MG63 (cell line): ENCODE measurements around the gene VENTX. TPM values are rescaled to one million over a fixed set of nuclear protein-coding genes. Genes with fewer than 3 reads are reported as not detected.
"Not testable (repeated sequence)": the region's sequence is repeated elsewhere in the genome, so short reads cannot be mapped to it uniquely, and the experiment has no call there.

Experiments used
- DNase-seq: peaks from one replicate; pipeline ENCODE4 v3.0.0-alpha.2; 2020
- H3K27me3 ChIP-seq: fragments of 250-450 bp; sonication (Bioruptor Pico); 2 replicates; pipeline ENCODE4 v1.5.1; 2020; ENCODE audit warnings: mild to moderate bottlenecking, moderate library complexity
- H3K36me3 ChIP-seq: fragments of 250-450 bp; sonication (Bioruptor Pico); 2 replicates; pipeline ENCODE4 v1.5.1; 2020; ENCODE audit warnings: mild to moderate bottlenecking, moderate library complexity
- H3K4me3 ChIP-seq: fragments of 250-450 bp; sonication (Bioruptor Pico); 2 replicates; pipeline ENCODE4 v1.5.1; 2020; ENCODE audit warnings: mild to moderate bottlenecking, moderate library complexity
- H3K9me3 ChIP-seq: fragments of 250-450 bp; sonication (Bioruptor Pico); 2 replicates; pipeline ENCODE4 v1.5.1; 2020; ENCODE audit warnings: mild to moderate bottlenecking, moderate library complexity
- total RNA-seq: library from RNA; depleted of rRNA; stranded (reverse); fragments of >200 nt; shearing (Covaris generic); gene quantifications from 2 replicates; pipeline ENCODE4 v1.2.3, GENCODE V29; 2014; ENCODE audit warnings: low replicate concordance

VENTX gene
- total RNA-seq, 1 experiment from 2014 or later, result not detected

- H3K27me3 ChIP-seq, result no peaks in the 10 kb centered on the region
- no peak overlapping the region for H3K4me3 ChIP-seq
- no peaks in the 10 kb centered on the region for H3K9me3 ChIP-seq
- no peak for DNase-seq
- H3K36me3 ChIP-seq, result no peaks in the 10 kb centered on the region
Measured at GRCh38 chr10:133255323-133255722, 17.7 kb downstream of the VENTX start.

GRCh38 chr10:133257489-133258065 is 19.9 kb downstream of the VENTX start:
- Histone ChIP-seq H3K27me3 (no peaks in the 10 kb centered on the region), H3K9me3 (no peaks in the 10 kb centered on the region), H3K4me3 (peak overlapping the region; percentile 12; the same call in 1 of the 2 replicates), H3K36me3 (no peaks in the 10 kb centered on the region)
- DNase-seq, result peak; percentile 75

- Histone ChIP-seq H3K27me3 (no peaks in the 10 kb centered on the region), H3K9me3 (no peaks in the 10 kb centered on the region), H3K4me3 (no peak overlapping the region), H3K36me3 (no peaks in the 10 kb centered on the region)
- peak; percentile 70 for DNase-seq
Measured at GRCh38 chr10:133258066-133258817, 20.6 kb downstream of the VENTX start.

- Histone ChIP-seq H3K36me3 (no peaks in the 10 kb centered on the region), H3K4me3 (no peak overlapping the region)
Measured at GRCh38 chr10:133258818-133259601, 21.4 kb downstream of the VENTX start.

GRCh38 chr10:133259602-133259989 is 21.9 kb downstream of the VENTX start:
- Histone ChIP-seq H3K4me3 (no peak overlapping the region), H3K36me3 (no peaks in the 10 kb centered on the region)
- DNase-seq, result peak; percentile 17

More at GRCh38 chr10:133258818-133259601, 21.4 kb downstream of the VENTX start:
- H3K27me3 ChIP-seq, result no peaks in the 10 kb centered on the region
- no peaks in the 10 kb centered on the region for H3K9me3 ChIP-seq
- peak; percentile 98 for DNase-seq

GRCh38 chr10:133260895-133261725 is 23.5 kb downstream of the VENTX start:
- H3K36me3 ChIP-seq, result no peaks in the 10 kb centered on the region
- no peaks in the 10 kb centered on the region for H3K9me3 ChIP-seq
- peak; percentile 62 for DNase-seq
- H3K27me3 ChIP-seq, result no peaks in the 10 kb centered on the region
- H3K4me3 ChIP-seq, result peak overlapping the region; percentile 51

More at GRCh38 chr10:133259602-133259989, 21.9 kb downstream of the VENTX start:
- no peaks in the 10 kb centered on the region for H3K9me3 ChIP-seq
- H3K27me3 ChIP-seq, result no peaks in the 10 kb centered on the region

GRCh38 chr10:133261726-133262325 is 24.2 kb downstream of the VENTX start:
- Histone ChIP-seq H3K4me3 (peak overlapping the region; percentile 51), H3K9me3 (no peaks in the 10 kb centered on the region), H3K36me3 (no peaks in the 10 kb centered on the region), H3K27me3 (no peaks in the 10 kb centered on the region)
- peak; percentile 79 for DNase-seq

- Histone ChIP-seq H3K9me3 (no peaks in the 10 kb centered on the region), H3K27me3 (no peaks in the 10 kb centered on the region), H3K4me3 (no peak overlapping the region), H3K36me3 (no peaks in the 10 kb centered on the region)
- DNase-seq, result no peak
Measured at GRCh38 chr10:133262696-133263095, 25.0 kb downstream of the VENTX start.

- Histone ChIP-seq H3K9me3 (no peaks in the 10 kb centered on the region), H3K36me3 (no peaks in the 10 kb centered on the region), H3K4me3 (no peak overlapping the region), H3K27me3 (no peaks in the 10 kb centered on the region)
- DNase-seq, result no peak
Measured at GRCh38 chr10:133263674-133264073, 26.0 kb downstream of the VENTX start.

GRCh38 chr10:133264461-133264860 is 26.8 kb downstream of the VENTX start:
- DNase-seq, result no peak
- no peaks in the 10 kb centered on the region for H3K36me3 ChIP-seq

GRCh38 chr10:133265052-133265451 is 27.4 kb downstream of the VENTX start:
- H3K36me3 ChIP-seq, H3K4me3 ChIP-seq, DNase-seq, H3K9me3 ChIP-seq, H3K27me3 ChIP-seq: not testable (repeated sequence)

More at GRCh38 chr10:133264461-133264860, 26.8 kb downstream of the VENTX start:
- H3K4me3 ChIP-seq, result no peak overlapping the region
- H3K9me3 ChIP-seq, result no peaks in the 10 kb centered on the region
- H3K27me3 ChIP-seq, result no peaks in the 10 kb centered on the region

- Histone ChIP-seq H3K9me3 (no peaks in the 10 kb centered on the region), H3K27me3 (no peaks in the 10 kb centered on the region), H3K4me3 (no peak overlapping the region), H3K36me3 (no peaks in the 10 kb centered on the region)
- no peak for DNase-seq
Measured at GRCh38 chr10:133266056-133266795, 28.6 kb downstream of the VENTX start.

- no peaks in the 10 kb centered on the region for H3K9me3 ChIP-seq
- no peak for DNase-seq
- no peaks in the 10 kb centered on the region for H3K27me3 ChIP-seq
- no peak overlapping the region for H3K4me3 ChIP-seq
- H3K36me3 ChIP-seq, result no peaks in the 10 kb centered on the region
Measured at GRCh38 chr10:133267293-133267692, 29.6 kb downstream of the VENTX start.

GRCh38 chr10:133267829-133268228 is 30.2 kb downstream of the VENTX start:
- Histone ChIP-seq H3K9me3 (no peaks in the 10 kb centered on the region), H3K4me3 (no peak overlapping the region)
- DNase-seq, result no peak

GRCh38 chr10:133268532-133268931 is 30.9 kb downstream of the VENTX start:
- Histone ChIP-seq H3K36me3 (no peaks in the 10 kb centered on the region), H3K27me3 (no peaks in the 10 kb centered on the region), H3K9me3 (no peaks in the 10 kb centered on the region)

More at GRCh38 chr10:133267829-133268228, 30.2 kb downstream of the VENTX start:
- Histone ChIP-seq H3K27me3 (no peaks in the 10 kb centered on the region), H3K36me3 (no peaks in the 10 kb centered on the region)

More at GRCh38 chr10:133268532-133268931, 30.9 kb downstream of the VENTX start:
- no peak overlapping the region for H3K4me3 ChIP-seq
- DNase-seq, result no peak
